ENCODE results near the gene IRF8.

The IRF8 gene

GRCh38 chr16:85918436-85918835 lies 19.5 kb downstream of the IRF8 start:
- no peak overlapping the region for H3K4me3 ChIP-seq (ENCODE audit: low read depth, low read length)
- DNase-seq (ENCODE audit: low read depth), result no peak
- no peak for TF ChIP-seq CTCF (conservative IDR thresholded peaks at IDR 0.05; ENCODE audit: low read depth, low read length)

- no peak for TF ChIP-seq CTCF (conservative IDR thresholded peaks at IDR 0.05; ENCODE audit: low read depth, low read length)
- no peak overlapping the region for H3K4me3 ChIP-seq (ENCODE audit: low read depth, low read length)
- DNase-seq (ENCODE audit: low read depth), result no peak
These were observed 20.6 kb downstream of the IRF8 start for GRCh38 chr16:85919271-85920267.

- no peak for TF ChIP-seq CTCF (conservative IDR thresholded peaks at IDR 0.05; ENCODE audit: low read depth, low read length)
- DNase-seq (ENCODE audit: low read depth), result no peak
- H3K4me3 ChIP-seq (ENCODE audit: low read depth, low read length), result no peak overlapping the region
These were observed 22.1 kb downstream of the IRF8 start for GRCh38 chr16:85921026-85921425.

GRCh38 chr16:85923153-85924021 lies 24.4 kb downstream of the IRF8 start:
- H3K4me3 ChIP-seq (ENCODE audit: low read depth, low read length), result no peak overlapping the region
- DNase-seq (ENCODE audit: low read depth), result peak; percentile 58
- TF ChIP-seq CTCF (conservative IDR thresholded peaks at IDR 0.05; ENCODE audit: low read depth, low read length), result no peak

GRCh38 chr16:85924675-85925074 lies 25.7 kb downstream of the IRF8 start:
- DNase-seq (ENCODE audit: low read depth), result no peak
- TF ChIP-seq CTCF (conservative IDR thresholded peaks at IDR 0.05; ENCODE audit: low read depth, low read length), result no peak
- no peak overlapping the region for H3K4me3 ChIP-seq (ENCODE audit: low read depth, low read length)

- H3K4me3 ChIP-seq (ENCODE audit: low read depth, low read length), result no peak overlapping the region
- no peak for DNase-seq (ENCODE audit: low read depth)
- no peak for TF ChIP-seq CTCF (conservative IDR thresholded peaks at IDR 0.05; ENCODE audit: low read depth, low read length)
These were observed 27.4 kb downstream of the IRF8 start for GRCh38 chr16:85926370-85926769.
